A673 (cell line): ENCODE measurements around the gene SLC16A8.

Experiments used
- CTCF ChIP-seq: fragments of 300-800, 200-600 bp; sonication (generic); conservative IDR thresholded peaks from 2 replicates; pipeline ENCODE4 v1.5.1; 2017; ENCODE audit warnings: low read depth, mild to moderate bottlenecking, antibody characterized with exemption, low read length, moderate library complexity, mixed read lengths
- EZH2 ChIP-seq: fragments of 200-600 bp; sonication (generic); IDR thresholded peaks from 2 replicates; pipeline ENCODE4 v1.6.1; 2017; ENCODE audit warnings: borderline replicate concordance, low read depth, mild to moderate bottlenecking, mixed read lengths, antibody characterized with exemption, low read length; ENCODE audit not compliant: poor library complexity, severe bottlenecking

DNA sequence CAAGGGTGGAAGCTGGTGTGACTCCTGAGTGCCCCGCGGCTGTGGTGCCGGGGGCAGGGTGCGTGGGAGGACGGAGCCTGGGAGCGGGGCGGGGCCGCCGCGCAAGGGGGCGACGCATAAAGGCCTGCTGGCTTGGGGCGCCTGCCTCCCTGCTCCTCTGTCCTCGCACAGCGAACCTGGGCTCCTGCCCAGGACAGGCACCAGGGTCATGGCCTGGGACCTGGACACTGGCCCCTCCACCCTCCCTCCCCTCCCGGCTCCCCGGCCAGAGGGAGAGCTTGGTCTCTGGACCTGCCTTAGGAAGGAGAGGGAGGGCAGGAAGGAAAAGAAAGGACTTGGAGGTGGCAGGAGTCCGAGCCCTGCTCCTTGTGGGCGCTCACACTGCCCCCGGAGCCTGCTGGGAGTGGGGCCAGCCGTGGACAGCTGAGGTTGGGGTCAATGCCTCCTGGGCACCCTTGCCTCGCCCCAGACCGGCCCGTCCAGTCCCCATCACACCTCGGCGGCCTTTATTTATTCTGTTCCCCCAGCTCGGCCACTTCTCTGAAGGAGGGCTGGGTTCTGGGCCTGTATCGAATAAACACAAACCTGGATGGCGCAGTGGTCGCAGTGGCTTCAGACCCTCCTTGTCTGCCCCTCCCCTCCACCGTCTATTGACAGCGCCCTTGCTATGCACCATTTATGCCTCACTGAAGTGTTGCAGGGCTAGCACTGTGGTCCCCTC, 8.7 kb downstream of the SLC16A8 start:
- no peak for TF ChIP-seq EZH2
- TF ChIP-seq CTCF: no peak
